Measurements from ENCODE around the gene ADAM8.

DNA sequence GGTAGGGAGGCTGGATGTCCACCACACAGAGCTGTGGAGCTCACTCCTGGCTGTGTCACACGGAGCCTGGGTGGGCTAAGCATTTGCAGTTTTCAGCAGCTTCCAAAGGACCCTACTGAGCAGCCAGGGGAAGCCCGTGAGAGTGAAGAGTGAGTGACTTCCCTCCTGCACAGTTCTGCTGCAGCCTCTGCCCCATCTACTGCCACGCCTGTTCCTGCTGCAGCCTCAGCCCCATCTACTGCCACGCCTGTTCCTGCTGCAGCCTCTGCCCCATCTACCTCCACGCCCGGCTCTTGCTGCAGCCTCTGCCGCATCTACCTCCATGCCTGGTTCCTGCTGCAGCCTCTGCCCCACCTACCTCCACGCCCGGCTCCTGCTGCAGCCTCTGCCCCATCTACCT lies 12.2 kb downstream of the ADAM8 start:
- TF ChIP-seq POLR2AphosphoS5 (IDR thresholded peaks at IDR 0.05): no peak
- no peak for TF ChIP-seq CTCF (IDR thresholded peaks at IDR 0.05)
- TF ChIP-seq POLR2A (IDR thresholded peaks at IDR 0.05): no peak
